Endothelial cell of umbilical vein (primary cell): ENCODE results near the gene PGS1. TPM values are rescaled to one million over a fixed set of nuclear protein-coding genes. Genes with fewer than 3 reads are reported as not detected.

Source experiments
- BruUV-seq: library from RNA; stranded (reverse); fragments of 400-500 nt; replicated peaks from 2 replicates; lab custom pipeline; 2021; lab: Mats Ljungman, UMichigan
- CTCF ChIA-PET: fragments of 300-600, 350-600 bp; sonication (Branson Sonifier 250); formaldehyde crosslinking; loops from one replicate; lab custom pipeline; 2021; ENCODE audit warnings: antibody characterized with exemption, inconsistent platforms; lab: Charles Lee
- POLR2A ChIA-PET: fragments of 300-600, 350-600 bp; sonication (Branson Sonifier 250); formaldehyde crosslinking; loops from one replicate; lab custom pipeline; 2021; ENCODE audit warnings: antibody characterized with exemption, inconsistent platforms; lab: Charles Lee
- DNase-seq: peaks from one replicate; pipeline ENCODE4 v3.0.0-alpha.2; 2011; ENCODE audit warnings: low read depth, low spot score
- FAIRE-seq: peaks from 2 replicates; lab custom pipeline; 2011; peaks lifted over from hg19 to GRCh38; lab: Jason Lieb, UNC
- H2AFZ ChIP-seq: 2 replicates; pipeline ENCODE4 v1.6.0; 2012; ENCODE audit warnings: low read depth, low read length, control low read depth, inconsistent platforms
- H3K27ac ChIP-seq: 2 replicates; pipeline ENCODE4 v1.5.1; 2011; ENCODE audit warnings: low read depth, mild to moderate bottlenecking, control low read depth, low read length, moderate library complexity; ENCODE audit not compliant: insufficient read depth
- H3K27me3 ChIP-seq, 2 experiments: 2 replicates each; pipeline versions ENCODE4 v1.6.0 to v1.6.1; 2011; ENCODE audit warnings: low read length in 2 of 2, mixed read lengths in 1 of 2; ENCODE audit not compliant: control insufficient read depth in 2 of 2, insufficient read depth in 2 of 2
- H3K36me3 ChIP-seq, 2 experiments: 2 replicates in 1 of 2; 3 replicates in 1 of 2; pipeline ENCODE4 v1.5.1; 2011; ENCODE audit warnings: low read length in 2 of 2, mild to moderate bottlenecking in 1 of 2, moderate library complexity in 1 of 2; ENCODE audit not compliant: control insufficient read depth in 2 of 2, insufficient read depth in 2 of 2; ENCODE audit errors: extremely low read depth in 1 of 2
- H3K4me1 ChIP-seq: 3 replicates; pipeline ENCODE4 v1.5.1; 2011; ENCODE audit warnings: mild to moderate bottlenecking, low read length; ENCODE audit not compliant: control insufficient read depth, insufficient read depth; ENCODE audit errors: extremely low read depth
- H3K4me2 ChIP-seq: 2 replicates; pipeline ENCODE4 v1.6.1; 2011; ENCODE audit warnings: low read length, control low read depth, mixed read lengths; ENCODE audit not compliant: insufficient read depth
- H3K4me3 ChIP-seq, 3 experiments: fragments of 200-600 bp in 1 of 3; sonication (generic), shearing (Covaris generic) in 1 of 3; replicated peaks in 1 of 3; 2 replicates each; pipeline ENCODE4 v1.5.1; 2011 to 2016; ENCODE audit warnings: control low read depth in 3 of 3, low read length in 3 of 3, mild to moderate bottlenecking in 2 of 3, inconsistent platforms in 1 of 3, low read depth in 1 of 3, moderate library complexity in 1 of 3; ENCODE audit not compliant: insufficient read depth in 1 of 3
- H3K79me2 ChIP-seq: 2 replicates; pipeline ENCODE4 v1.6.0; 2012; ENCODE audit warnings: low read length, inconsistent platforms; ENCODE audit not compliant: control insufficient read depth, insufficient read depth
- H3K9ac ChIP-seq: replicated peaks from 2 replicates; pipeline ENCODE3; 2011; ENCODE audit warnings: low read length, control low read depth; ENCODE audit not compliant: insufficient read depth; ENCODE audit errors: extremely low read depth
- H3K9me1 ChIP-seq: replicated peaks from 3 replicates; pipeline ENCODE4 v1.6.0; 2011; ENCODE audit warnings: mild to moderate bottlenecking, low read length; ENCODE audit not compliant: control insufficient read depth, insufficient read depth; ENCODE audit errors: extremely low read depth
- H3K9me3 ChIP-seq: replicated peaks from 2 replicates; pipeline ENCODE4 v1.5.1; 2012; ENCODE audit warnings: low read length, inconsistent platforms; ENCODE audit not compliant: control insufficient read depth, insufficient read depth
- H4K20me1 ChIP-seq: replicated peaks from 2 replicates; pipeline ENCODE3; 2011; ENCODE audit warnings: mild to moderate bottlenecking, low read length; ENCODE audit not compliant: control insufficient read depth, insufficient read depth; ENCODE audit errors: extremely low read depth
- EZH2 ChIP-seq: IDR thresholded peaks from 2 replicates; pipeline ENCODE4 v1.6.1; 2012; ENCODE audit warnings: borderline replicate concordance, low read depth, mild to moderate bottlenecking, moderate library complexity, low read length, inconsistent platforms; ENCODE audit not compliant: severe bottlenecking
- FOS ChIP-seq: IDR thresholded peaks from 2 replicates; pipeline ENCODE4 v1.6.1; 2011; ENCODE audit warnings: mild to moderate bottlenecking, low read length, moderate library complexity, borderline replicate concordance; ENCODE audit not compliant: insufficient read depth
- GATA2 ChIP-seq: IDR thresholded peaks from 2 replicates; pipeline ENCODE4 v1.7.0; 2011; ENCODE audit warnings: low read depth, mild to moderate bottlenecking, moderate library complexity, mixed read lengths, low read length; ENCODE audit not compliant: insufficient read length, insufficient read depth
- JUN ChIP-seq: IDR thresholded peaks from 2 replicates; pipeline ENCODE4 v1.6.1; 2011; ENCODE audit warnings: borderline replicate concordance, low read depth; ENCODE audit not compliant: insufficient read length, insufficient read depth
- MYC ChIP-seq: IDR thresholded peaks from one replicate; pipeline ENCODE4 v1.6.1; 2011; ENCODE audit warnings: mild to moderate bottlenecking, low read depth, low read length
- POLR2A ChIP-seq: IDR thresholded peaks from 2 replicates; pipeline ENCODE4 v1.6.1; 2012; ENCODE audit warnings: low read depth, mild to moderate bottlenecking, control low read depth, low read length
- dilution Hi-C: fragments of 300-500 bp; cut with MboI; formaldehyde crosslinking; loops from one replicate; pipeline ENCODE4 v1.15.0; 2019; ENCODE audit warnings: low sequenced_read_pairs; ENCODE audit not compliant: extremely low pct_ligation_motif_present
- intact Hi-C: fragments of 100-400 bp; cut with micrococcal nuclease; formaldehyde crosslinking; loops from one replicate; pipeline ENCODE4 v1.10.0; 2022
- polyA plus RNA-seq, 4 experiments: library from polyadenylated mRNA; depleted of rRNA in 3 of 4; stranded (reverse) in 3 of 4; unstranded in 1 of 4; fragments of >200 nt; gene quantifications; 2 replicates each; pipeline versions ENCODE4 v1.2.1 to v1.2.3, GENCODE V29; 2011 to 2012; ENCODE audit warnings: missing spikeins in 1 of 4
- total RNA-seq: library from RNA; stranded (reverse); gene quantifications from 2 replicates; pipeline ENCODE4 v1.2.3, GENCODE V29; 2021
- TF ChIP-seq, protein P1 (sequence below): IDR thresholded peaks from 2 replicates; pipeline ENCODE4 v1.6.1; 2011; ENCODE audit not compliant: insufficient read depth, insufficient read length
- TF ChIP-seq, protein P2 (sequence below), 2 donors: IDR thresholded peaks; 1 replicate in 1 of 2; 2 replicates in 1 of 2; pipeline ENCODE4 v1.5.1; 2011; ENCODE audit warnings: low read length in 2 of 2, mild to moderate bottlenecking in 2 of 2, moderate library complexity in 2 of 2, control low read depth in 1 of 2, inconsistent platforms in 1 of 2, low read depth in 1 of 2; ENCODE audit not compliant: insufficient read depth in 1 of 2; ENCODE audit errors: extremely low read depth in 1 of 2

PGS1 gene
- total and polyA plus RNA-seq, 2 donors (not counting 3 experiments of a cell fraction or from before 2014, with no cell fraction given): 50.8 to 66.0 TPM

- ChIA-PET POLR2A (no interaction called here), CTCF (interaction anchor here (0.6 to 4.2 kb wide), 5 partner anchors 8 to 41 kb away, joined by 3 to 21 read pairs (median 3); partner anchors contain the start of gene SOCS3)
- Histone ChIP-seq H3K27me3 (no peaks in the 10 kb centered on the region), H3K9ac (no peak overlapping the region), H3K4me3 (no peak overlapping the region), H4K20me1 (no peaks in the 10 kb centered on the region), H3K4me2 (no peak overlapping the region), H3K36me3 (peaks cover 24 to 67% of the 10 kb centered on the region in 2 experiments), H3K4me1 (no peaks in the 10 kb centered on the region), H3K9me1 (no peaks in the 10 kb centered on the region), H3K9me3 (no peaks in the 10 kb centered on the region), H3K79me2 (peaks cover 37% of the 10 kb centered on the region), H2AFZ (no peak overlapping the region), H3K27ac (no peak overlapping the region)
- TF ChIP-seq GATA2: no peak
- TF ChIP-seq, protein P1, sequence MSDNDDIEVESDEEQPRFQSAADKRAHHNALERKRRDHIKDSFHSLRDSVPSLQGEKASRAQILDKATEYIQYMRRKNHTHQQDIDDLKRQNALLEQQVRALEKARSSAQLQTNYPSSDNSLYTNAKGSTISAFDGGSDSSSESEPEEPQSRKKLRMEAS: no peak
- no peak for TF ChIP-seq MYC
- TF ChIP-seq EZH2: no peak
- no peak for TF ChIP-seq FOS
- TF ChIP-seq, protein P2, sequence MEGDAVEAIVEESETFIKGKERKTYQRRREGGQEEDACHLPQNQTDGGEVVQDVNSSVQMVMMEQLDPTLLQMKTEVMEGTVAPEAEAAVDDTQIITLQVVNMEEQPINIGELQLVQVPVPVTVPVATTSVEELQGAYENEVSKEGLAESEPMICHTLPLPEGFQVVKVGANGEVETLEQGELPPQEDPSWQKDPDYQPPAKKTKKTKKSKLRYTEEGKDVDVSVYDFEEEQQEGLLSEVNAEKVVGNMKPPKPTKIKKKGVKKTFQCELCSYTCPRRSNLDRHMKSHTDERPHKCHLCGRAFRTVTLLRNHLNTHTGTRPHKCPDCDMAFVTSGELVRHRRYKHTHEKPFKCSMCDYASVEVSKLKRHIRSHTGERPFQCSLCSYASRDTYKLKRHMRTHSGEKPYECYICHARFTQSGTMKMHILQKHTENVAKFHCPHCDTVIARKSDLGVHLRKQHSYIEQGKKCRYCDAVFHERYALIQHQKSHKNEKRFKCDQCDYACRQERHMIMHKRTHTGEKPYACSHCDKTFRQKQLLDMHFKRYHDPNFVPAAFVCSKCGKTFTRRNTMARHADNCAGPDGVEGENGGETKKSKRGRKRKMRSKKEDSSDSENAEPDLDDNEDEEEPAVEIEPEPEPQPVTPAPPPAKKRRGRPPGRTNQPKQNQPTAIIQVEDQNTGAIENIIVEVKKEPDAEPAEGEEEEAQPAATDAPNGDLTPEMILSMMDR (IDR thresholded peaks at IDR 0.05; ENCODE audit: extremely low read depth in 1 of 2, insufficient read depth in 1 of 2, low read depth in 1 of 2, low read length in 2 of 2): no peak
- no peak for TF ChIP-seq JUN
- no peak for TF ChIP-seq POLR2A
- FAIRE-seq (no peak), DNase-seq (no peak)
- dilution Hi-C loops (no loop called here), intact Hi-C loops (no loop called here)
- BruUV-seq: no TSS peak
These were observed 22.3 kb downstream of the PGS1 start for GRCh38 chr17:78400581-78401240.
